Activated naive CD4-positive, alpha-beta T cell (primary cell): ENCODE data around the gene HADH.
A peak's percentile ranks its signal among the peaks of the same experiment; 100 is the strongest.
"Not testable (repeated sequence)": the region's sequence is repeated elsewhere in the genome, so short reads cannot be mapped to it uniquely, and the experiment has no call there.

Source experiments
- DNase-seq, 4 experiments: peaks; one replicate each; lab custom pipeline; 2025; lab: John Stamatoyannopoulos, UW

HADH gene

DNA sequence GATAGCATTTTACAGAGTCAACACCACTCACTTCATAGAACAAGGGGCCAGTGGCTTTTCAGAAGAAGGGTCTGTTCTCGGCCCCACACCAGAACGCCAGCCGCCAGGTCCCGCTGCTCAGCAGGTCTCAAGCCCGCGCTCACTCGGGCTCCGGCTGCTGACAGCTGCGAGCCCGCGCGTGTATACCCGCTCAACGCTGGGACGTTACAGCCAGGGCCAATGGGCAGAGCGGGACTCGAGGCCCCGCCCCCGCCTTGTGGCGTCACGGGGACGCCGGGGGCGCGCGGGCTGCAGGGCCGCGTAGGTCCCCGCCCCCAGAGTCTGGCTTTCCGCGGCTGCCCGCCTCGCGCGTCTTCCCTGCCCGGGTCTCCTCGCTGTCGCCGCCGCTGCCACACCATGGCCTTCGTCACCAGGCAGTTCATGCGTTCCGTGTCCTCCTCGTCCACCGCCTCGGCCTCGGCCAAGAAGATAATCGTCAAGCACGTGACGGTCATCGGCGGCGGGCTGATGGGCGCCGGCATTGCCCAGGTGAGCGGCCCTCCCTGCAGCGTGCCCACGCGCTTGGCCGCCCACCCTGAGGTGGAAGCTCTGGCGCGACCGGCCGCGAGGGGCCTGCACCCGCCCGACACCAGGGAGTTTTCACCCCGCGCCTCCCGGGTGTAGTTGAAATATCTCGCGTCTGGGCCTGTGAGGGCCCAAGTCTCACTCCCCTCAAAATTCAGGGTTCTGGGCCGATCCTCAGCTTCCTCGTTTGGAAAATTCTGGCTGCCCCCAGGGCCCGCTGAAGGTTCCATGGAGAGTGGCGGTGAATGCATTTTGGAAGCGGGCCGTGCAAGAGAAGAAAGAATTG lies at the start of gene HADH:
Gene HADH, plus strand, starts transcription at position 353 of the 850 bp plus-strand sequence. Its CDS starts 44 bp downstream, at position 397.
- peak; percentile 71 to 95 (median 83) for DNase-seq

DNA sequence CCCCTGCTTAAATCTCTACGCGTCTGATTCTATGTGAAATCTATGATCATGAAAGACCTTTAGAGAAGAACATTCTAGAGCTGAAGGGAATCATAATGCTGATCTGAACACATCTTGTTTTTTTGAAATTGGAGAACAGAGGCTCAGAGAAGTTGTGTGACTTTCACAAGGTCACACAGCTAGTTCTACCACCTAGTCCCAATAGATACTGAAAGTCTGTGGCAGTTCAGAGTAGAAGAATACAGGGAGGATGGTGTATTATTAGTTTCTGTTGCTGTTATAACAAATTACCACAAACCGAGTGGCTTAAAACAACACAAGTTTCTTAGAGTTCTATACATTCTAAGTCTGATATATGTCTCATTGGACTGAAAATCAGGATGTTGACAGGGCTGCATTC lies 43.9 kb upstream of the HADH start:
- no peak for DNase-seq

DNA sequence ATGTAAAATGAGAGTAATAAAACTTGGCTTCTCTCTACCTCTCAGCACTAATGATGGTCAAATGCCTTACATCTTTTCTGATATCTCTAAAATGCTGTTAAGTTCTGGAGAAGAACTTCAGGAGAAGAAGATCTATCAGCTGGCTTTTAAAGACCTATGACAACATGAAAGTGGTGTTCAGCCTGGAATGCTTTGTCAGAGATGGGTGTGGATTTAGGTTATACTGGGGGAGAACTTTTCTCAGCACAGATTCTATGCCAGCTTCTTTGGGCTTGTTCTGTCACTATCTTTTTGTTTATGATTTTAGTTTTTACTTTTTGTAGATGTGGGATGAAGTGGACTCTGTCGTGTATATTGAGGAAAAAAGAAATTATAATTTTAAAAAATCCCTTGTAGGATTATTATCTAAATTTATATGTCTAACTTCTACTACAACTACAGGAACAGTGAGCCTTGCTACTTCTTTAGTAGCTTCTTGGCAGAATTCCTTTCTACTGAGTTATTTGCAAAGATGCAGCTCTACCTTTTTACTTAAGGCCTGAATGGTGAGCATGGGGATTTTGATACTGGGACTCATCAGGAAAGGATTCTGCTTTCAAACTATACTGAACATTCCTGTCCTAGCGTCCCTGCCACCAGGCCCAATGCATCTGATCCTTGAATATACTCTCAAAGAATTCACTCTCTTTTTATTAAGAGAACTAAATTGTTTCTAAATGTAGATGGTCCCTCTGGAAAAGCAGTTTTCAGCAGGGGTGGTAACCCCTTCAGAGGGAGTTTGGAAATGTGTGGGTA lies 38.7 kb upstream of the HADH start:
- DNase-seq: no peak

DNA sequence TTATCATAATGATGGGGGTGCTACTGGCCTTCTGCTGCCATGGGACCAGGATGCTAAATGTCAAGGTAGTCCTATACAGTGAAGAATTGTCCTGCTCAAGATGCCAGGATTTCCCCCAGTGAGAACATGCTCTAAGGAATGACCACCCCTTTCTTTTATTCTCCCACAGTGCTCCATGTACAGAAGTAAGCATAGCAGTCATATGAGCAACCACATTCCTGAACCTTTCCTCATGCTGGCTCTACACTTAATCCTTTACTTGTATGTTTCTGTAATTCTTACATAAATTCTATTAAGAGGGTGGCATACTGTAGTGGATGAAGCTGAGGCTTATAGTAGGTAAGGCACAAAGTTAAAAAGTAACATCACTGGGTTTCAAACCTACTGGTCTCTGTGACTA lies 38.1 kb upstream of the HADH start:
- DNase-seq: no peak

DNA sequence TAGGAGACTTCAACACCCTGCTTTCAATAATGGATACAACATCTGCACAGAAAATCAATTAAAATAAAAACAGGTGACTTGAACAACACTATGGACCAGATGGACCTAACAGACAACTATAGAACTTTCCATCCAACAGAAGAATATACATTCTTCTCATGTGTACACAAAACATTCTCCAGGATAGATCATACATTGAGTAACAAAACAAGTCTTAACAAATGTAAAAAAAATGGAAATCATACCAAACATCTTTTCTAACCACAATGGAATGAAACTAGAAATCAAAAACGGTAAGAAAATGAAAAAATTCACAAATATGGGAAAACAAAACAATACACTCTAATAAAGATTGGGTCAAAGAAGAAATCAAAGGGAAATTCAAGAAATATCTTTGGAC lies 33.7 kb upstream of the HADH start:
- no peak for DNase-seq

DNA sequence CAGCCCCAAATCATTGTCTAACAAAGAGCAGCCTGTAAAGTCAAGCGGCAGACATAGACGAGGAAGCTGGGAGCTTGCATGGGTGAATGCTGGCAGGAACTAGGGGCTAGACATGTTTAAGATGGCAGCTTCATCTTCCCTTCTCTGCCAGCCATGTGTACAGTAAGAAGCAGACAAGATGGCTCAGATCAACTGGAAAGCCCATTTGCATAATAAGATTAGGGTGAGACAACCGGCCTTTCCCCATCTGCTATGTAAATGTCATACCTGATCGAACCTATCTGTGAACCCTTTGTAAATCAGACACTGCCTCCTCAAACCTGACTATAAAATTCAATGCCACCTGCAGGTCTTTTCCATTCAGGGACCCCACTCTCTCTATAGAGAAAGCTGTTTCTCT lies 22.8 kb upstream of the HADH start:
- DNase-seq: no peak

DNA sequence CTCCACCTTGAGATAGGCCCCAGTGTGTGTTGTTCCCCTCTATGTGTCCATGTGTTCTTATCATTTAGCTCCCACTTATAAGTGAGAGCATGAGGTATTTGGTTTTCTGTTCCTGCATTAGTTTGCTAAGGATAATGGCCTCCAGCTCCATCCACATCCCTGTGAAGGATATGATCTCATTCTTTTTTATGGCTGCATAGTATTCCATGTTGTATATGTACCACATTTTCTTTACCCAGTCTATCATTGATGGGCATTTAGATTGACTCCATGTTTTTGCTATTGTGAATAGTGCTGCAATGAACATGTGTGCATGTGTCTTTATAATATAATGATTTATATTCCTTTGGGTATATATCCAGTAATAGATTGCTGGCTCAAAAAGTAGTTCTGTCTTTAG lies 22.2 kb upstream of the HADH start:
- not testable (repeated sequence) for DNase-seq

DNA sequence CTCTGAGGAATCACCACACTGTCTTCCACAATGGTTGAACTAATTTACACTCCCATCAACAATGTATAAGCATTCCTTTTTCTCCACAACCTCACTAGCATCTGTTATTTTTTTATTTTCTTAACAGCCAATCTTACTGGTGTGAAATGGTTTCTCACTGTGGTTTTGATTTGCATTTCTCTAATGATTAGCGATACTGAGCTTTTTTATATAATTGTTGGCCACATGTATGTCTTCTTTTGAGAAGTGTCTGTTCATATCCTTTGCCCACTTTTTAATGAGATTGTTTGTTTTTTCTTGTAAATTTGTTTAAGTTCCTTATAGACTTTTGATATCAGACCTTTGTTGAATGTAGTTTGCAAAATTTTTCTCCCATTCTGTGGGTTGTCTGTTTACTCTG lies 21.8 kb upstream of the HADH start:
- DNase-seq: not testable (repeated sequence)

DNA sequence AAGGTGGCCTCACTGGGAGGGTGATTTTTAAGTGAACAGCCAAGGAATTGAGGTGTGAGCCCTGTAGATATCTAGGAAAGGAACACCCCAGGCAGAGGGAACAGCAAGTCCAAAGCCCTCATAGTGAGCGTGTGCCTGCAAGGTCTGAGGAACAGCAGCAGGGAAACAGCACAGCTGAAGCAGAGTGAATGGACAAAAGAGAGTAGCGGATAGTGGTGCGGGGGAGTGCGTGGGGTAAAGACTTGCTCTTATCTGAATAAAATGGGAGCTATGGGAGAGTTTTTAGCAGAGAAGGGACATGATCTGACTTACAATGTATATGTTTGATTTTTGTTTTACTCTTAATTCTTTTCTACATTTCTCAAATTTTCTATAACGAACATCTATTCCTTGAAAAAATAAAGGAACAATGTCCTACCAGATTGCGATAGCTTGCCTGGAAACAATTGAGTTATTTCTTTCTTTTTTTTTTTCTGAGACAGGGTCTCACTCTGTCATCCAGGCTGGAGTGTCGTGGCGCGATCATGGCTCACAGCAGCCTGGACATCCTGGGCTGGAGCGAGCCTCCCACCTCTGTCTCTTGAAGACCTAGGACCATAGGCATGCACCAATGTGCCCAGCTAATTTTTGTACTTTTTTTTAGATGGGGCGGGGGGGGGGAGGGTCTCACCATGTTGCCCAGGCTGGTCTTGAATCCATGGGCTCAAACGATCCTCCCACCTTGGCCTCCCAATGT lies 19.5 kb upstream of the HADH start:
- no peak for DNase-seq

DNA sequence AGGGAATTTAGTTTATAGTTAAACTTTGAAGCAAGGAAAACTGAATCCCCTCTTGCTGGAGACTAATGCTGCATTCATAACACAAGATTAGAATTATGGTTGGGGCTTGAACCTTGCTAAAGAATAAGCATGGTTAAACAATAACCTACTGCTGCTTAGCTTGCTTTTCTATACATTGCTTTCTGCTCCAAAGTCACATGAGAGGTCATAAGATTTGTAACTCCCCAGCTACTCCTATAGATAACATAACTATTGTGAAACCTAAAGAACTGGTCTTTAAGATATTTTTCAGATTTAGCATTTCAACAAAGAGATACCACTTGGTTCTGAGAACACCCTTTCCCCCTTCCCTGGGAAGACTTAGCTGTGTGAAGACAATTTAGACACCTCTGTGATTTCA lies 17.1 kb upstream of the HADH start:
- DNase-seq: no peak

DNA sequence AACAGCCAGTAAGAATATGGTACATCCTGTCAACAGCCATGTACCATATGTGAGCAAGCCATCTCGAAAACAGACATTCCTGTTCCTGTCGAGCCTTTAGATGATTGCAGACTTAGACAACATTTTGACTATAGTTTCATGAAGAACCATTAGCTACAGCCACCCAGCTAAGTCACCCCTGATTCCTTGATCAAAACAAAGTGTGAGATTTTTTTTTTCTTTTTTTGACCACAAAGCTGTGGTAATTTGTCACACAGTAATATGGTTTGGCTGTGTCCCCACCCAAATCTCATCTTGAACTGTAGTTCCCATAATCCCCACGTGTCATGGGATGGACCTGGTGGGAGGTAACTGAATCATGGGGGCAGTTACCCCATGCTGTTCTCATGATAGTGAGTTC lies 15.2 kb upstream of the HADH start:
- no peak for DNase-seq

DNA sequence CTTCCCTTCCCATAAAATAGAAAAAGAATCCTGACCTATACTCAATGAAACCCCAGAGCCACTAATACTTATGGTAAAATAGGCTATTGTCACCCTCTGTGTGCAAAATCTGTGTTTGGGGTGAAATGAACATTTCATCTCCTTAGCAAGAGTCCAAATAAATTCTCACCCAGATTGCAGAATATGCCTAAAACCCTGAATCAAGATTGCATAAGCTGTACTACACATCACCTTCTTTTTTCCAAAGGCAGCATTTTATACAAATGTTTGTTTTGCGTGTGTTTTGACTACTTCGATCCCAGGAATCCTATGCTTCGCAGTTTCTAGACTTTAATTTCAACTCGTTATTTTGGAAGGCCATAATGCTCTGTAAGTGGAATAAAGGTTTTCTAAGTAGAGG lies 12.2 kb upstream of the HADH start:
- no peak for DNase-seq

DNA sequence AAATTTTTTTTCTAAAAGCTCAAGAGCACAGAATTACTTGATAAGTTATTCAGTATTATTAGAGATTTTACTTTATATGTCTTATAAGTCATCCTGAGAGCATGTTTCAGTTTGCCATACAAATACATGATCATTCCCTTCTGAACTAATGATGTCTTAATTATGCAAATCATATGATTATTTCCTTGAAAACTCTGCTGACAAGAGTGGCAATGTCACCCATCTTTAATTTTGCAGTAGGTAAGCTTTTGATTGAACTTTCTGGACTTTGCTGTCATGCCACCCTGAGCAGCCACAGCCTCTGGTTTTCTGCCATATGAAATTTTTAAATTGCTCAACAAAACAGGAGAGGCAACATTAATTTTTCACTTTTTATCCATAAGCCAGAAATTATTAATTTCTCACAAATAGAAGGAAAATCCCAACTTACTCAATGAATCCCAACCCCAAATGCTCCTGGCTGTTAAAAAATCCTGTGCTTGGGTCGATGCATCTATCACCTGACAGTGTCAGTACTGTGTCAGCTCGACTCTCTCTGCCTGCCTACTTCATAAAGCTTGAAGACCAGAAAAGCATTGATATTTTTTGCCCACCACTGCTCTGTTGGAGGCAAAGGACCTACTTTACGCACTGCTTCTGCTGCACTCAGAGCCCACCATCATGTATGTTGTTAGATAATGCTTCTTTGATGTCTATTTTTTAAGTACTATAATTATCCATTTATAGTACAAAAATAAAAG lies 11.6 kb upstream of the HADH start:
- no peak for DNase-seq

DNA sequence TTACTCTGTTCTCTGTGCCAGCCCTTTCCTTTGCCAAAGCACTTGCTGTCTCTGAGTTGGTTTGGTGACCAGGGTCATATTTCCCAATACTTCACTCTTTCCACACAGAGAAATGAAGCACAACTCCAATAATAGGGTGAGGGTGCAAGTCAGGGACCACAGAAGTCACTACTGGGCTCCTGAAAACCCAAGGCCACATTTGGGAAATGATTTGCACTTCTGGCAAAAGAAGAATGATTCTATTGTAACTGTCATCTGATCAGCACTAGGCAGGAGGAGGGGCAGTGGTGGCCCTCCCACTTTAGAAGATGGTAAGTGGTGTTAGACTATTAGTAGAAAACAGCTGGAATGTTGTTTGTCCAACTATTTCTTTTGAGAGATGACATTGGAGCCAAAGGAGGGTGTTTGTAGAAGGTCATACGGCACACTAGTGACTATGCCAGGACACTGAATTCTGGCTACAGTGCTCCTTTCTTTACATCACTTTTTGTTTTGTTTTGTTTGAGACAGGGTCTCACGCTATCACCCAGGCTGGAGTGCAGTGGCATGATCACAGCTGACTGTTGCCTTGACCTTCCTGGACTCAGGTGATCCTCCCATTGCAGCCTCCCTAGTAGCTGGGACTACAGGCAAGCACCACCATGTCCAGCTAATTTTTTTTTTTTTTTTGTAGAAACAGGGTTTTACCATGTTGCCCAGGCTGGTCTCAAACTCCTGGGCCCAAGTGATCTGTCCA lies 10.8 kb upstream of the HADH start:
- DNase-seq: no peak

DNA sequence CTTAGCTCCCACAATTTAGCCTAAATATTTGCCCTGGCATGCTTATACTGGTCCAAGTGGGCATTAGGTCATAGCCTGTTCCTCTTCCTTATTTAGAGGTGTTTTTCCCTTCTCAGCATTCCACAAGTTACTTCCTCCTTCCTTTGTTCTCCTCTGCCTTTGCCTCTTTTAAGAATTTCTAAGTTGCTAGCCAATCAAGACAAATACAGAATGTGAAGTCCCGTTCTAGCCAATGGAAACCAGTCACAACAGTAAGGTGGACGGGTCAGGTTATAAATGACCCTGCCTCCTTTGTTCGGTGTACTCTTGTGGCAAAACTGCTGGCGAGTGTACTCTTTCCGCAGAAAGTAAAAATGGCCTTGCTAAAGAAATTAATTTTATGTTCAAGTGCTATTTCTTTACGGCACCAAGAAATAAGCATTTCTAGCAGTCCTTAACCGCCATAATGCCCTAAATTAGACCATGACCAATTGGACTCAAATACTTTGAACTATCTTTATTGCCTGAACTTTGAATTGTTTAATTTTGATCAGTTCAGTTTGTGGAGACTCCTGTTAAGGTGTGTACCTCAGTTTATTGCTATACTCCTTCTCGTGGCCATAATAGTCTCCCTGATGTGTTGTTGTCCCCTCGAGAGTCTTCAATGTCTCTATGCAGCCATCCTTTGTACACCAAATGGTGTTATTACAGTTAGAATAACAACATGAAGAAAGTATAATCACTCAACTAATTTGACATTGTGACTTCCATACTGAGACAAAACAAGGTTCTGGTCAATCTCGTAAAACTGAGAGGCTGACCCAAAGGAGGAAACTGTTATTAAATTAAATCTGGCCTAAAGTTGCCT lies 1.6 kb upstream of the HADH start:
- no peak for DNase-seq

DNA sequence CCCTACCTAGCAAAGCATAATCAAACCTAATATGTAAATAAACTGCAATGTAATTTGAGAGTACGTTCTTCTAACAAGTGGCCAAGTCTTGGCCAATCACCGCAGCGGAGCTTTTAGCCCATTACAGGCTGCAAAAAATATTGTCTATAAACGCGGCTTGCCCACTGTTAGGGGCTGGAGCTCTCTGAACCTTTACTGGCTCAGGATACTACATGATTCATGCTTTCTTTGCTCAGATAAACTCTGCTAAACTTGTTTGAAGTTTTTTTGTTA lies 990 bp upstream of the HADH start:
- DNase-seq: no peak

DNA sequence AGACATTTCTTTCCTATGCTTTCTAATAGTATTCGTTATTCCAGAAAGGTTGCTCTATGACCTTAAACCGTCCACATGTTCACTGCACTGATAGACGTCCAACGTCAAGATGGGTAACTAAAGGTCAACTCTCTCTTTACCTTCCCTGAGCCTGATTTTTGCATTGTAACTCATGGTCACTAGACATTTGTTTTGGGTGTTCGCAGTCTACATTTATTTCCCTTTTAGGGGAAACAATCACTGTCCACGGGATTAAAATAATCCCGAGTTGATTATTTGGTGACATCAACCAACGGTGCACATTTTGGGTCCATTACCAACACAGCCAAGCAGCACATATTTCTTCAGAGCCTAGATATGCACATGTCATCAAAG lies 540 bp upstream of the HADH start:
- DNase-seq: no peak

DNA sequence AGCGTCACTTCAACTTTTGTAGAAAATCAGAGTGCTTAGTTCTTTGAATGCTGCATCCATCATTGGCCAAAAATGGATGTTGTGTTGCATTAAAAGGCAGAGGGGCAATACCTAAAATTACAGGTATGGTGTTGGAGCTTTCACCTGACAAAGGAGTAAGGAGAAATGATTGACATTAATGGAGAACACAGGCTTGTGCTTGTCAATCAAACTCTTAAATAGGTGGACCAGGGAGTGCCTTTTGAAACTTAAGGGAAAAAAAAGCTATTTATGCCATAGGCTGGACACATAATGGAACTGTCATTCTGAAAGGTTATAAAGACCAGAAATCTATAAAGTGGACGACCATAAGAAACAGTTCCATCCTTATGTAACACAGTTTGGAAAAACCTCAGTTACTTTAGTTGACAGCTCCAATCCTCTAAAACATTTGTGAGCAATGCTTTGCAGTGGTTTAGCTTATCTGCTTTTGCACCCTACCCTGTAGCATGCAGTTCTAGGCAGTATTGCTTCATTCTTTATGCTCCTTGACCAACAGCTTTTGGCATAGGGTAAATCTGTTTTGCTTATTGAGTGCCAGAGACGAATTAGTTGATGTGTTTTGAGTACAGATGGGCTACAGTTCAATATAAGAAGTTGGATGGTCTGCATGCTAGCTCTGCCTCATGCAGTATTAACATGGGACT lies 2.4 kb downstream of the HADH start:
- DNase-seq: no peak

DNA sequence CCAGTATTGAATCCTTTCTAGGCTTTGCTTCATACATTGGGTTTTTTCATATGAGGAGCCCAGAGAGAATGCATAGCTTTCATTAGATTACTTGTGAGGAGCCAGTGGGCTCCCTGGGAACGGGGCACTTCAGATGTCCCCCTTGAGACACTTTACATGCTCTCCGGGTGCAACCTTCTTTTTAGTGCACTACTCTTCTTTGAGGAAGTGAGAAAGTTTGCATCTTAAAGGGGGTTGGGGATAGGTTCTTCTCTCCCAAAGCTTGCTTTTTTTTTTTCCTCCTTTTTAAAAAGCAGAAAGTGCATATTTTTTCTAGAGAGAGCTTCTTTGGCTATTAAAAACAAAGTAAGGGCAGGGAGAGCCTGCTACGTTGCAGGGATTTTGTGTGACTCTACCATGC lies 4.3 kb downstream of the HADH start:
- DNase-seq: no peak

DNA sequence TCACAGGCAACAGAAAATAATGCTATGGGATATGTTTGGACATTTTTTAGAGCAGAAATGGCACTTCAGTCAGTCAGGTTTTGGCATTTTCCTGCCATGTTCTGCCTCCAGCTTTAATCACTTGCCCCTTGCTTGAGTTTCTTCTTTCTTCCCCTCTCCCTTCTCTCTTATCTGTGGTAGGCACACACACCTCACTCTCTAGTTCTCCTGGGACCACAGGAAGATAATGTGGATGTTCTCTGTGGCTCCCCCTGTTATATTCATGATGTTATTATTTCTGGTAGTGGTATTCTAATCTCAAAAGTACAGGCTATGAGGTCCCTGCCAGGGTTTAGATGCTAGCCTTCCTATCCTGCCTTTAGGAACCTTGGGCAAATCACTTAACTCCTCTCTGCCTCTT lies 5.2 kb downstream of the HADH start:
- no peak for DNase-seq
